Neural cell (in vitro differentiated cells): ENCODE results near the gene PARVA.

Experiments
- CTCF ChIP-seq: fragments of 450-650 bp; IDR thresholded peaks from 2 replicates; pipeline ENCODE4 v1.5.1; 2014; ENCODE audit warnings: antibody characterized with exemption, mild to moderate bottlenecking, moderate library complexity; ENCODE audit not compliant: poor library complexity, severe bottlenecking
- EP300 ChIP-seq: fragments of 450-650 bp; conservative IDR thresholded peaks from 2 replicates; pipeline ENCODE4 v1.6.1; 2014; ENCODE audit warnings: antibody characterized with exemption, mild to moderate bottlenecking, moderate library complexity; ENCODE audit not compliant: poor library complexity, severe bottlenecking
- EZH2 ChIP-seq: fragments of 200-600, 300-800 bp; shearing (Covaris generic), sonication (generic); IDR thresholded peaks from 2 replicates; pipeline ENCODE4 v1.6.1; 2014; ENCODE audit warnings: antibody characterized with exemption, low read length, borderline replicate concordance, mild to moderate bottlenecking; ENCODE audit not compliant: insufficient read depth, poor library complexity, severe bottlenecking
- POLR2AphosphoS5 ChIP-seq: IDR thresholded peaks from 2 replicates; pipeline ENCODE4 v1.6.1; 2012
- RAD21 ChIP-seq: fragments of 450-650 bp; conservative IDR thresholded peaks from 2 replicates; pipeline ENCODE4 v1.6.1; 2014; ENCODE audit warnings: antibody characterized with exemption, mild to moderate bottlenecking, moderate library complexity
- TAF1 ChIP-seq: IDR thresholded peaks from 2 replicates; pipeline ENCODE4 v1.6.1; 2012; ENCODE audit warnings: low read depth
- TF ChIP-seq, protein P1 (sequence below): IDR thresholded peaks from 2 replicates; pipeline ENCODE4 v1.6.1; 2012; ENCODE audit warnings: borderline replicate concordance

GRCh38 chr11:12470236-12470635 lies 92.9 kb downstream of the PARVA start:
- no peak for TF ChIP-seq CTCF
- no peak for TF ChIP-seq POLR2AphosphoS5
- TF ChIP-seq RAD21 = no peak
- no peak for TF ChIP-seq EZH2
- TF ChIP-seq, protein P1, sequence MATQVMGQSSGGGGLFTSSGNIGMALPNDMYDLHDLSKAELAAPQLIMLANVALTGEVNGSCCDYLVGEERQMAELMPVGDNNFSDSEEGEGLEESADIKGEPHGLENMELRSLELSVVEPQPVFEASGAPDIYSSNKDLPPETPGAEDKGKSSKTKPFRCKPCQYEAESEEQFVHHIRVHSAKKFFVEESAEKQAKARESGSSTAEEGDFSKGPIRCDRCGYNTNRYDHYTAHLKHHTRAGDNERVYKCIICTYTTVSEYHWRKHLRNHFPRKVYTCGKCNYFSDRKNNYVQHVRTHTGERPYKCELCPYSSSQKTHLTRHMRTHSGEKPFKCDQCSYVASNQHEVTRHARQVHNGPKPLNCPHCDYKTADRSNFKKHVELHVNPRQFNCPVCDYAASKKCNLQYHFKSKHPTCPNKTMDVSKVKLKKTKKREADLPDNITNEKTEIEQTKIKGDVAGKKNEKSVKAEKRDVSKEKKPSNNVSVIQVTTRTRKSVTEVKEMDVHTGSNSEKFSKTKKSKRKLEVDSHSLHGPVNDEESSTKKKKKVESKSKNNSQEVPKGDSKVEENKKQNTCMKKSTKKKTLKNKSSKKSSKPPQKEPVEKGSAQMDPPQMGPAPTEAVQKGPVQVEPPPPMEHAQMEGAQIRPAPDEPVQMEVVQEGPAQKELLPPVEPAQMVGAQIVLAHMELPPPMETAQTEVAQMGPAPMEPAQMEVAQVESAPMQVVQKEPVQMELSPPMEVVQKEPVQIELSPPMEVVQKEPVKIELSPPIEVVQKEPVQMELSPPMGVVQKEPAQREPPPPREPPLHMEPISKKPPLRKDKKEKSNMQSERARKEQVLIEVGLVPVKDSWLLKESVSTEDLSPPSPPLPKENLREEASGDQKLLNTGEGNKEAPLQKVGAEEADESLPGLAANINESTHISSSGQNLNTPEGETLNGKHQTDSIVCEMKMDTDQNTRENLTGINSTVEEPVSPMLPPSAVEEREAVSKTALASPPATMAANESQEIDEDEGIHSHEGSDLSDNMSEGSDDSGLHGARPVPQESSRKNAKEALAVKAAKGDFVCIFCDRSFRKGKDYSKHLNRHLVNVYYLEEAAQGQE = no peak
- no peak for TF ChIP-seq TAF1
- no peak for TF ChIP-seq EP300
